H9 (cell line): ENCODE data around the gene DHRS9. TPM values are rescaled to one million over a fixed set of nuclear protein-coding genes. Genes with fewer than 3 reads are reported as not detected.
A peak's percentile ranks its signal among the peaks of the same experiment; 100 is the strongest.
"Not testable (repeated sequence)": the region's sequence is repeated elsewhere in the genome, so short reads cannot be mapped to it uniquely, and the experiment has no call there.

ENCODE experiments used
- DNase-seq: peaks from one replicate; pipeline ENCODE4 v3.0.0-alpha.2; 2017
- H2AFZ ChIP-seq: one replicate; pipeline ENCODE4 v1.6.1; 2013; ENCODE audit warnings: mild to moderate bottlenecking, low read length, control low read depth, moderate library complexity
- H2AK5ac ChIP-seq: 2 replicates; pipeline ENCODE4 v1.6.1; 2013; ENCODE audit warnings: low read length, control low read depth, mixed read lengths; ENCODE audit not compliant: insufficient read length
- H2BK120ac ChIP-seq: one replicate; pipeline ENCODE4 v1.6.1; 2013; ENCODE audit warnings: low read depth, mild to moderate bottlenecking, low read length, control low read depth, inconsistent platforms; ENCODE audit not compliant: poor library complexity, severe bottlenecking
- H2BK12ac ChIP-seq: 2 replicates; pipeline ENCODE4 v1.6.1; 2013; ENCODE audit warnings: low read length, control low read depth, mixed read lengths, low read depth; ENCODE audit not compliant: insufficient read length
- H2BK15ac ChIP-seq: 2 replicates; pipeline ENCODE4 v1.6.1; 2013; ENCODE audit warnings: low read depth, low read length, control low read depth
- H2BK20ac ChIP-seq: one replicate; pipeline ENCODE4 v1.6.1; 2013; ENCODE audit warnings: low read depth, mild to moderate bottlenecking, low read length, control low read depth, inconsistent platforms; ENCODE audit not compliant: poor library complexity, severe bottlenecking
- H2BK5ac ChIP-seq: 2 replicates; pipeline ENCODE4 v1.6.1; 2013; ENCODE audit warnings: low read length, control low read depth, mixed read lengths; ENCODE audit not compliant: insufficient read length
- H3K14ac ChIP-seq: 2 replicates; pipeline ENCODE4 v1.6.1; 2013; ENCODE audit warnings: low read length, control low read depth; ENCODE audit not compliant: insufficient read depth
- H3K18ac ChIP-seq: 2 replicates; pipeline ENCODE4 v1.6.1; 2013; ENCODE audit warnings: low read depth, mild to moderate bottlenecking, mixed read lengths, low read length, control low read depth; ENCODE audit not compliant: insufficient read length
- H3K23ac ChIP-seq: 2 replicates; pipeline ENCODE4 v1.6.1; 2013; ENCODE audit warnings: low read length, control low read depth, mixed read lengths, low read depth; ENCODE audit not compliant: insufficient read length
- H3K23me2 ChIP-seq: 2 replicates; pipeline ENCODE4 v1.6.1; 2013; ENCODE audit warnings: low read depth, mild to moderate bottlenecking, mixed read lengths, low read length, control low read depth; ENCODE audit not compliant: insufficient read length, poor library complexity, severe bottlenecking
- H3K27ac ChIP-seq: 2 replicates; pipeline ENCODE4 v1.5.1; 2013; ENCODE audit warnings: low read length, control low read depth, mixed read lengths, low read depth; ENCODE audit not compliant: insufficient read length
- H3K27me3 ChIP-seq: 2 replicates; pipeline ENCODE4 v1.6.1; 2013; ENCODE audit warnings: low read length, control low read depth, inconsistent platforms; ENCODE audit not compliant: insufficient read depth
- H3K4ac ChIP-seq: 2 replicates; pipeline ENCODE4 v1.6.1; 2013; ENCODE audit warnings: low read depth, mild to moderate bottlenecking, control low read depth, inconsistent platforms, low read length, moderate library complexity
- H3K4me1 ChIP-seq: 2 replicates; pipeline ENCODE4 v1.6.1; 2013; ENCODE audit warnings: low read length, control low read depth, inconsistent platforms; ENCODE audit not compliant: insufficient read depth
- H3K4me2 ChIP-seq: 2 replicates; pipeline ENCODE4 v1.6.1; 2013; ENCODE audit warnings: low read length, control low read depth, mixed read lengths; ENCODE audit not compliant: insufficient read length, insufficient read depth
- H3K56ac ChIP-seq: 2 replicates; pipeline ENCODE4 v1.6.1; 2013; ENCODE audit warnings: low read depth, mild to moderate bottlenecking, mixed read lengths, low read length, control low read depth; ENCODE audit not compliant: insufficient read length
- H3K79me1 ChIP-seq: 2 replicates; pipeline ENCODE4 v1.6.1; 2013; ENCODE audit warnings: low read depth, mild to moderate bottlenecking, moderate library complexity, low read length, control low read depth, inconsistent platforms; ENCODE audit not compliant: insufficient read depth, poor library complexity, severe bottlenecking
- H3K79me2 ChIP-seq: 2 replicates; pipeline ENCODE4 v1.6.1; 2013; ENCODE audit warnings: low read length, control low read depth, inconsistent platforms; ENCODE audit not compliant: insufficient read depth
- H3K9ac ChIP-seq: 2 replicates; pipeline ENCODE4 v1.6.1; 2013; ENCODE audit warnings: low read length, control low read depth, mixed read lengths; ENCODE audit not compliant: insufficient read length; ENCODE audit errors: extremely low read depth
- H3K9me3 ChIP-seq: one replicate; pipeline ENCODE4 v1.6.1; 2013; ENCODE audit warnings: low read depth, low read length, inconsistent platforms; ENCODE audit not compliant: control insufficient read depth
- H3T11ph ChIP-seq: one replicate; pipeline ENCODE4 v1.6.1; 2013; ENCODE audit warnings: mild to moderate bottlenecking, low read length, control low read depth, inconsistent platforms
- H4K20me1 ChIP-seq: one replicate; pipeline ENCODE4 v1.6.1; 2013; ENCODE audit not compliant: control insufficient read depth, insufficient read length, insufficient read depth
- H4K5ac ChIP-seq: 2 replicates; pipeline ENCODE4 v1.6.1; 2013; ENCODE audit warnings: low read depth, mild to moderate bottlenecking, mixed read lengths, low read length, control low read depth; ENCODE audit not compliant: insufficient read length
- H4K8ac ChIP-seq: replicated peaks from 2 replicates; pipeline ENCODE4 v1.6.1; 2013; ENCODE audit warnings: low read length, control low read depth, mixed read lengths, low read depth; ENCODE audit not compliant: insufficient read length
- H4K91ac ChIP-seq: 2 replicates; pipeline ENCODE4 v1.6.1; 2013; ENCODE audit warnings: low read depth, mild to moderate bottlenecking, moderate library complexity, mixed read lengths, low read length, control low read depth; ENCODE audit not compliant: insufficient read length
- H3K27ac Mint-ChIP-seq, 3 experiments: 2 replicates in 2 of 3; 3 replicates in 1 of 3; pipeline ENCODE4 v1.8.0; 2020 to 2021; ENCODE audit warnings: mixed read lengths in 3 of 3, mild to moderate bottlenecking in 1 of 3, moderate library complexity in 1 of 3
- H3K27me3 Mint-ChIP-seq: 2 replicates; pipeline ENCODE4 v1.8.0; 2021; ENCODE audit warnings: low read depth, mild to moderate bottlenecking, moderate library complexity, mixed read lengths
- H3K36me3 Mint-ChIP-seq, 3 experiments: 2 replicates in 2 of 3; 3 replicates in 1 of 3; pipeline ENCODE4 v1.8.0; 2020 to 2021; ENCODE audit warnings: low read depth in 3 of 3, mixed read lengths in 3 of 3; ENCODE audit not compliant: insufficient read depth in 1 of 3
- H3K4me1 Mint-ChIP-seq, 2 experiments: 2 replicates each; pipeline ENCODE4 v1.8.0; 2020; ENCODE audit warnings: mixed read lengths in 2 of 2
- H3K4me3 Mint-ChIP-seq, 2 experiments: 2 replicates in 1 of 2; 3 replicates in 1 of 2; pipeline ENCODE4 v1.8.0; 2020 to 2021; ENCODE audit warnings: mild to moderate bottlenecking in 2 of 2, mixed read lengths in 2 of 2, moderate library complexity in 1 of 2
- H3K9me3 Mint-ChIP-seq, 2 experiments: 2 replicates in 1 of 2; 3 replicates in 1 of 2; pipeline ENCODE4 v1.8.0; 2020; ENCODE audit warnings: mild to moderate bottlenecking in 2 of 2, mixed read lengths in 2 of 2, moderate library complexity in 1 of 2
- WGBS: extraction: QIAGEN DNeasy Blood & Tissue Kit; methylation state at CpG from one replicate; pipeline ENCODE4 v1.1.7; 2013; ENCODE audit warnings: missing lambda C conversion rate, low lambda C conversion rate, mixed read lengths; ENCODE audit not compliant: insufficient read length; ENCODE audit errors: extremely low coverage; 5-methylcytosine and 5-hydroxymethylcytosine counted together
- total RNA-seq: library from RNA; stranded (reverse); gene quantifications from 2 replicates; pipeline ENCODE4 v1.2.1, GENCODE V29; 2021
- TF ChIP-seq, protein P1 (sequence below): fragments of 200-600 bp; sonication (generic); conservative IDR thresholded peaks from 3 replicates; pipeline ENCODE4 v1.8.0; 2021; ENCODE audit warnings: antibody characterized with exemption, mild to moderate bottlenecking

Gene DHRS9
- total RNA-seq, 1 experiment from 2014 or later = not detected

DNA sequence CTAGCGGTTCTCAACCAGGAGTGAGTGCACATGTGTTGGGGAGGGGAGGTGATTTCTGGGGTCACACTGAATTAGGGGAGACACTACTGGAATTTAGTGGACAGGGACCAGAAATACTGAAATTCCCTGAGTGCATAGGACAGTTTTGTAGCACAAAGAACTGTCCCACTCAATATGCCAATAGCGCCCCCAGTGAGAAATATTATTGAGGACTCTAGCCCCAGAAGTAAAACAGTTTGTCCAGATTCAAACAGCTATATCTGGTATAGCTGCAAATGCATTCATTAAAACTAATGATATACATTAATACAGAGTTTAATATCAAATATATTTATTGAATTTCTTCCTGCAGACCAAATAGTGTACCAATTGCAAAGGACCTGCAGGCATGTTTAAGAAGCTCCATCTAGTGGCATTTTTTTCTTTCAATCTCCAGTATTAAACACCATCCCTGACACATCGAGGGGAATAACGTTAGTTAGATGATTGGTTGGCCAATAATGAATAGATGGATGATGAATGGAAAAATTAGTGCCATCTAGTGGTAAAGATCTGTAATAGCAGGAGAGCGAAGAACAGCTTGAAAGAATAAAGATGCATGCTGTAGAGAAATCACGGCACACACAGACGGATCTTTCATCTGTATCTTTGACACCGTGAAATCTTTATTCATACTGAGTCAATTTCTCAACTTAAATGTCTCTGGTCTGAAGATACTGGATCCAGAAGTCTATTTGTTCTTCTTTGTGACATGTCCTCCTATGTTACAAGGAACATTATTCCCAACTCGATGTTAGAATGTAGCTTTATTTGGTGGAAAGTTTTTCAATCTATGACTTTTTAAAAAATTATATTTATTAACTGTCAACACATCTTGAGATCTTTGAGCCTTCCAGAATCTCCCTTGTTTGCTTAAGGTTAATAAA lies 62.5 kb downstream of the DHRS9 start:
- no peaks in the 10 kb centered on the region for H3K36me3 Mint-ChIP-seq
- Histone ChIP-seq H3K79me1 (no peaks in the 10 kb centered on the region), H3K27me3 (no peaks in the 10 kb centered on the region), H2AFZ (no peak overlapping the region), H3K79me2 (no peaks in the 10 kb centered on the region), H2BK15ac (no peak overlapping the region), H3K23me2 (no peaks in the 10 kb centered on the region), H2BK20ac (no peak overlapping the region), H4K8ac (no peak overlapping the region), H3K18ac (no peak overlapping the region), H2BK5ac (no peak overlapping the region), H3K4ac (no peak overlapping the region), H2BK120ac (no peak overlapping the region), H3K23ac (no peak overlapping the region), H3T11ph (no peak overlapping the region), H3K4me2 (no peak overlapping the region), H3K27ac (no peak overlapping the region), H2BK12ac (no peak overlapping the region), H4K91ac (no peak overlapping the region), H3K56ac (no peak overlapping the region), H4K5ac (no peak overlapping the region), H3K9me3 (no peaks in the 10 kb centered on the region), H2AK5ac (no peak overlapping the region), H3K4me1 (no peaks in the 10 kb centered on the region), H3K14ac (no peak overlapping the region), H4K20me1 (no peaks in the 10 kb centered on the region), H3K9ac (no peak overlapping the region)
- H3K4me1 Mint-ChIP-seq = peaks cover 4 to 5% of the 10 kb centered on the region in 2 experiments; a peak in 3 of 4 replicates
- no peaks in the 10 kb centered on the region for H3K27me3 Mint-ChIP-seq
- H3K27ac Mint-ChIP-seq = no peak overlapping the region
- WGBS = no CpG with 5 or more reads among the region's 9 CpGs
- TF ChIP-seq, protein P1, sequence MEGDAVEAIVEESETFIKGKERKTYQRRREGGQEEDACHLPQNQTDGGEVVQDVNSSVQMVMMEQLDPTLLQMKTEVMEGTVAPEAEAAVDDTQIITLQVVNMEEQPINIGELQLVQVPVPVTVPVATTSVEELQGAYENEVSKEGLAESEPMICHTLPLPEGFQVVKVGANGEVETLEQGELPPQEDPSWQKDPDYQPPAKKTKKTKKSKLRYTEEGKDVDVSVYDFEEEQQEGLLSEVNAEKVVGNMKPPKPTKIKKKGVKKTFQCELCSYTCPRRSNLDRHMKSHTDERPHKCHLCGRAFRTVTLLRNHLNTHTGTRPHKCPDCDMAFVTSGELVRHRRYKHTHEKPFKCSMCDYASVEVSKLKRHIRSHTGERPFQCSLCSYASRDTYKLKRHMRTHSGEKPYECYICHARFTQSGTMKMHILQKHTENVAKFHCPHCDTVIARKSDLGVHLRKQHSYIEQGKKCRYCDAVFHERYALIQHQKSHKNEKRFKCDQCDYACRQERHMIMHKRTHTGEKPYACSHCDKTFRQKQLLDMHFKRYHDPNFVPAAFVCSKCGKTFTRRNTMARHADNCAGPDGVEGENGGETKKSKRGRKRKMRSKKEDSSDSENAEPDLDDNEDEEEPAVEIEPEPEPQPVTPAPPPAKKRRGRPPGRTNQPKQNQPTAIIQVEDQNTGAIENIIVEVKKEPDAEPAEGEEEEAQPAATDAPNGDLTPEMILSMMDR = peak; percentile 80
- DNase-seq = no peak
- H3K4me3 Mint-ChIP-seq = no peak overlapping the region
- H3K9me3 Mint-ChIP-seq = no peaks in the 10 kb centered on the region

GRCh38 chr2:169134272-169134671 lies 64.9 kb downstream of the DHRS9 start:
- not testable (repeated sequence) for H2BK15ac ChIP-seq, H3K27me3 ChIP-seq, H2BK120ac ChIP-seq, H3K79me2 ChIP-seq, DNase-seq, H4K8ac ChIP-seq, H3K23ac ChIP-seq, H3K56ac ChIP-seq, H3K4ac ChIP-seq, H2BK20ac ChIP-seq, H4K5ac ChIP-seq, H3K27ac ChIP-seq, H3K9me3 ChIP-seq, H3K27ac Mint-ChIP-seq, H3K4me1 ChIP-seq, H3K14ac ChIP-seq, H3K18ac ChIP-seq, H2BK5ac ChIP-seq, H3K9ac ChIP-seq, H4K20me1 ChIP-seq, H2AFZ ChIP-seq, H2AK5ac ChIP-seq, H2BK12ac ChIP-seq, H3K27me3 Mint-ChIP-seq, H3K36me3 Mint-ChIP-seq, H3T11ph ChIP-seq, H3K79me1 ChIP-seq, H3K23me2 ChIP-seq, H4K91ac ChIP-seq, H3K4me3 Mint-ChIP-seq, H3K4me2 ChIP-seq, H3K9me3 Mint-ChIP-seq
- peaks cover 16 to 17% of the 10 kb centered on the region in 2 experiments for H3K4me1 Mint-ChIP-seq
- no CpG with 5 or more reads among the region's 6 CpGs for WGBS
